Kidney (tissue), 14 donors: ENCODE measurements around the gene IWS1. TPM values are rescaled to one million over a fixed set of nuclear protein-coding genes. Genes with fewer than 3 reads are reported as not detected.
A peak's percentile ranks its signal among the peaks of the same experiment; 100 is the strongest.
"Not testable (repeated sequence)": the region's sequence is repeated elsewhere in the genome, so short reads cannot be mapped to it uniquely, and the experiment has no call there.

Experiments
- DNase-seq, 5 donors: peaks; one replicate each; pipeline ENCODE4 v3.0.0-alpha.2; 2013 to 2020
- FAIRE-seq: peaks from 2 replicates; lab custom pipeline; 2012; peaks lifted over from hg19 to GRCh38; lab: Jason Lieb, UNC
- H3K27ac ChIP-seq, 2 donors: one replicate each; pipeline ENCODE4 v1.7.0; 2013; ENCODE audit warnings: low read depth in 2 of 2, low read length in 2 of 2, inconsistent platforms in 1 of 2
- H3K27me3 ChIP-seq: one replicate; pipeline ENCODE4 v1.7.1; 2013; ENCODE audit warnings: low read length, inconsistent platforms; ENCODE audit not compliant: control insufficient read depth, insufficient read depth
- H3K36me3 ChIP-seq, 3 donors: one replicate each; pipeline versions ENCODE4 v1.7.0 to v1.7.1; 2013; ENCODE audit warnings: low read length in 3 of 3, control low read depth in 1 of 3, inconsistent platforms in 1 of 3; ENCODE audit not compliant: insufficient read depth in 3 of 3, control insufficient read depth in 2 of 3
- H3K4me1 ChIP-seq, 3 donors: one replicate each; pipeline versions ENCODE4 v1.7.0 to v1.7.1; 2013; ENCODE audit warnings: low read length in 3 of 3, inconsistent platforms in 1 of 3, low read depth in 1 of 3; ENCODE audit not compliant: control insufficient read depth in 2 of 3, insufficient read depth in 2 of 3
- H3K4me3 ChIP-seq, 3 donors: one replicate each; pipeline versions ENCODE4 v1.7.0 to v1.8.1; 2013; ENCODE audit warnings: low read length in 3 of 3, control low read depth in 1 of 3, inconsistent platforms in 1 of 3
- H3K9ac ChIP-seq, 3 donors: one replicate each; pipeline versions ENCODE4 v1.7.0 to v1.7.1; 2013; ENCODE audit warnings: low read length in 3 of 3, control low read depth in 1 of 3, inconsistent platforms in 1 of 3
- H3K9me3 ChIP-seq, 3 donors: one replicate each; pipeline versions ENCODE4 v1.7.0 to v1.7.1; 2013; ENCODE audit warnings: low read length in 3 of 3, control low read depth in 1 of 3, inconsistent platforms in 1 of 3; ENCODE audit not compliant: control insufficient read depth in 2 of 3, insufficient read depth in 1 of 3
- CTCF ChIP-seq: IDR thresholded peaks from 3 replicates; pipeline ENCODE4 v1.5.1; 2012; ENCODE audit warnings: mild to moderate bottlenecking, moderate library complexity, borderline replicate concordance; ENCODE audit not compliant: insufficient read depth; ENCODE audit errors: extremely low read depth
- intact Hi-C: fragments of 100-400 bp; cut with DNase I; formaldehyde crosslinking; loops from one replicate; pipeline ENCODE4 v1.11.1; 2022
- polyA plus RNA-seq: library from polyadenylated mRNA; stranded (reverse); fragments of 350-450 nt; fragmentation: Illumina TruSeq; extraction: RNeasy Lipid Tissue Mini Kit (QIAGEN cat#74804); gene quantifications from one replicate; pipeline ENCODE4 v1.2.3, GENCODE V29; 2014; ENCODE audit warnings: low read depth, low replicate concordance; ENCODE audit not compliant: insufficient read depth
- total RNA-seq: library from RNA; stranded (reverse); fragmentation: NEBNext Ultra II Directional; extraction: Animal tissue kit (Norgen Biotek cat#: 25700); gene quantifications from one replicate; pipeline ENCODE4 v1.2.1, GENCODE V29; 2021
- donor health status: control.
- donor health status: control.
- donor health status: control.
- donor health status: control.
- donor health status: control.
- donor health status: DM: yes; HTN: yes; CAD: no.
- donor health status: Normal renal cell carcinoma (clear cell type).

IWS1 gene
- total and polyA plus RNA-seq, 2 donors from 2014 or later, result 29.8 to 35.8 TPM

- Histone ChIP-seq H3K27me3 (no peaks in the 10 kb centered on the region), H3K36me3 (no peaks in the 10 kb centered on the region), H3K4me1 (no peaks in the 10 kb centered on the region), H3K9me3 (no peaks in the 10 kb centered on the region), H3K9ac (no peak overlapping the region), H3K4me3 (no peak overlapping the region), H3K27ac (no peak overlapping the region)
- intact Hi-C loops, result no loop called here
- DNase-seq (no peak), FAIRE-seq (no peak)
- TF ChIP-seq CTCF, result no peak
Measured at GRCh38 chr2:127453392-127454171, 72.7 kb downstream of the IWS1 start.

- no peak for FAIRE-seq
- intact Hi-C loops, result no loop called here
Measured at GRCh38 chr2:127453013-127453391, 73.3 kb downstream of the IWS1 start.

GRCh38 chr2:127452423-127452822, 73.9 kb downstream of the IWS1 start:
- intact Hi-C loops, FAIRE-seq, H3K4me1 ChIP-seq, H3K9ac ChIP-seq, H3K9me3 ChIP-seq, H3K27me3 ChIP-seq, H3K36me3 ChIP-seq, H3K27ac ChIP-seq, H3K4me3 ChIP-seq, DNase-seq: not testable (repeated sequence)

More at GRCh38 chr2:127453013-127453391, 73.3 kb downstream of the IWS1 start:
- no peak overlapping the region for H3K4me3 ChIP-seq
- no peak overlapping the region for H3K27ac ChIP-seq
- no peak for DNase-seq
- H3K36me3 ChIP-seq, result no peaks in the 10 kb centered on the region
- H3K27me3 ChIP-seq, result no peaks in the 10 kb centered on the region
- no peaks in the 10 kb centered on the region for H3K9me3 ChIP-seq
- H3K9ac ChIP-seq, result no peak overlapping the region
- no peak for TF ChIP-seq CTCF
- H3K4me1 ChIP-seq, result no peaks in the 10 kb centered on the region

GRCh38 chr2:127451981-127452380, 74.3 kb downstream of the IWS1 start:
- Histone ChIP-seq H3K9ac (no peak overlapping the region), H3K4me1 (no peaks in the 10 kb centered on the region), H3K36me3 (no peaks in the 10 kb centered on the region), H3K27ac (no peak overlapping the region), H3K27me3 (no peaks in the 10 kb centered on the region), H3K9me3 (no peaks in the 10 kb centered on the region), H3K4me3 (no peak overlapping the region)
- intact Hi-C loops, result no loop called here
- peak in 2 of 5 donors; percentile 5 to 10 for DNase-seq
- no peak for TF ChIP-seq CTCF
- no peak for FAIRE-seq
